ENCODE data around the gene NACC1. TPM values are rescaled to one million over a fixed set of nuclear protein-coding genes. Genes with fewer than 3 reads are reported as not detected.

NACC1 gene
- total and polyA plus RNA-seq, 2 of the 8 experiments (the other 6 are each of a cell fraction or from before 2014, with no cell fraction given), result 234 to 301 TPM

DNA sequence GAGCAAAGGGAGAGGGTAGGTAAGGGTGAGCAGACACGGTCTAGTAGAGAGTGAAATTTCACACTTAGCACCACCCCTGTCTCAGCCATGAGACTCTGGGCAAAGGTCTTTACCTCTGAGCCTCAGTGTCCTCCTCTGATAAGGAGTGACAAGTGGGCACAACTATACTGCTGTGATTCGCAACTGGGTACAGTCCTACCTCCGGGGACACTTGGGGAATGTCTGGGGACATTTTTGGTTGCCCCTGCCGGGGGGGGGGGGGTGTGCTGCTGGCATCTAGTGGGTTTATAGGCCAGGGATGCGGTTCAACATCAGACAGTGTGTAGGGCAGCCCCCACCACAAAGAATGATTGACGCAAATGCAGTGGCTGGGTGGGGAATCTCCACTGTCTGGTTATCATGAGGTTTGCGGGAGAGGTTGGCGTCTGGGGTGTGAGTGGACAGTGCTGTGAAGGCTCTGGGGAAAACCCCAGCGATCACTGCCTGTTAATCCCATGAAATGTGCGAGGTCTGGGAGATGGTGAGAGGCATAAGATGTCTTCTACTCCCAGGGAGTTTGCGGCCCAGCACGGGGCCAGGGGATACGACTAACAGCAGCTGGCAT is 4.3 kb downstream of the NACC1 start (continued):
- no peak for TF ChIP-seq BRCA1 (IDR thresholded peaks at IDR 0.05; ENCODE audit: low read depth, low read length)
- TF ChIP-seq EGR1 (IDR thresholded peaks at IDR 0.05; ENCODE audit: borderline replicate concordance, low read depth, low read length), result no peak
- TF ChIP-seq BACH1 (IDR thresholded peaks at IDR 0.05; ENCODE audit: low read length), result no peak

Measured in H1 (cell line).